Middle frontal gyrus (tissue), 1 donor: ENCODE measurements around the gene ATXN7L3.
"Not testable (repeated sequence)": the region's sequence is repeated elsewhere in the genome, so short reads cannot be mapped to it uniquely, and the experiment has no call there.

Source experiments
- DNase-seq: peaks from one replicate; pipeline ENCODE4 v3.0.0-alpha.2; 2015; ENCODE audit warnings: low spot score; ENCODE audit errors: extremely low spot score

ATXN7L3 gene

DNA sequence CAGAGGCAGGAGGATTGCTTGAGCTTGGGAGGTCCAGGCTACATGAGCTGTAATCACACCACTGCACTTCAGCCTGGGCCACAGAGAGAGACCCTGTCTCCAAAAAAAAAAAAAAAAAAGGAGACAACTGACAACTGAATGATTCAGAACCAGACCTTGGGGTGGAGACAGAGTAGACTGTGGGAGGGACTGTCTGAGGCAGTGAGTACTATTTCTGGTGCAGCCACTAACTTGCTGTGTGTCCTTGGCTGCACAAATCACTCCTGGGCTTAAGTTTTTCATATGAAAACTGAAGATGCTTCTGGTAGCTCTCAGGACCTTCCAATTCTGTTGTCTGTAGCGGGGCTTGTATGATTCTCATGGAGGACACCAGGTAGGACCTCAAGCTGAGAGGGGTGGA lies 23.4 kb downstream of the ATXN7L3 start:
- DNase-seq = no peak

DNA sequence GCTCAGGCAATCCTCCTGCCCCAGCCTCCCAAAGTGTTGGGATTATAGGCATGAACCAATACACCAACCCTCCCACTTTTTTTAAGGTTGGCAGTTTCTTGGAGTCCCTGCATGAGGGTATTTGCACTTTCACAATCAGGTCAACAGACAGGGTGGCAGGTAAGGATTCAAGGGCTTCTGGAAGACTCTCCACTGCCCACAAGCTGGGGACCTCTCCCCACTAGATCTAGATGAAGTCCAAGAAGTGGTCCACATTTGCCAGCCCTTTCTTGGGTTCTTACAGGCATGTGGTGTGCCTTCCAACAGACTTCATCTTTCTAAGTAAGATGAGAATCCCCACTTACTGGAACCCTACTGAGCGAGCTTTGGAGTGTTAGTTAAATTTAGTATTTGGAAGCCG lies 25.3 kb downstream of the ATXN7L3 start:
- no peak for DNase-seq

- DNase-seq = no peak
Observed at GRCh38 chr17:44171931-44172455, 27.7 kb downstream of the ATXN7L3 start.

DNA sequence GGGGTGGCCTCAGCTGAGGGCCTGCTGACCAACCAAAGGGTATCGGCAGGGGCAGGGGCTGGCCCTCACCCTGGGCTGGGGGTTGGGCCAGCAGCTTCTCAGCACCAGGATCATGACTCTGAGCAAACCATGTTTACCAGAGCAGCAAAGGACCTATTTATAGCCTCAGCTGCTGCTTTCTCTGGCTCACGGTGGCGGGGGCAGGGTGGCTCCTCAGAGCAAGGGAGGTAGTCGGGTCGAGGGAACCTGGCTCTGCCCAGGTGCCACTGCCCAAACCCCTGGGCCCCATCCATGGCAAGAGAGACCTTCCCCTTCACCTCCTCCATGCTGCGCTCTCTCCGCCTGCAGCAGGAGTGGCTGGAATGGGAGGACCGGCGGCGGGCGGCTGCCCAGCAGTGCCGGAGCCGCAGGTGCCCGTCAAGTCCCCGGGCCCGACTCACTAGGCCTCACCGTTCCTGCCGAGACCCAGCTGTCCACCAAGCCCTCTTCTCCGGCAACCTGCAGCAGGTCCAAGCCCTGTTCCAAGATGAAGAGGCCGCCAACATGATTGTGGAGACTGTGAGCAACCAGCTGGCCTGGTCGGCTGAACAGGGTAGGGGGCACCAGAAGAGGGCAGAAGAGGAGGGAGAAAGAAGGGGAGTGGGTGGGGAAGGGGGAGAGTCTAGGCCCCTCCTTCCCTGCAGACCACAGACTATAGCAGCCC lies 29.0 kb downstream of the ATXN7L3 start, which contains the start of gene ASB16:
TSS of gene ASB16 (plus strand) at position 206 of the 703 bp plus-strand sequence. CDS start at position 292, 86 bp downstream.
- DNase-seq = no peak

GRCh38 chr17:44170135-44170498 lies 29.6 kb downstream of the ATXN7L3 start:
- DNase-seq = no peak

DNA sequence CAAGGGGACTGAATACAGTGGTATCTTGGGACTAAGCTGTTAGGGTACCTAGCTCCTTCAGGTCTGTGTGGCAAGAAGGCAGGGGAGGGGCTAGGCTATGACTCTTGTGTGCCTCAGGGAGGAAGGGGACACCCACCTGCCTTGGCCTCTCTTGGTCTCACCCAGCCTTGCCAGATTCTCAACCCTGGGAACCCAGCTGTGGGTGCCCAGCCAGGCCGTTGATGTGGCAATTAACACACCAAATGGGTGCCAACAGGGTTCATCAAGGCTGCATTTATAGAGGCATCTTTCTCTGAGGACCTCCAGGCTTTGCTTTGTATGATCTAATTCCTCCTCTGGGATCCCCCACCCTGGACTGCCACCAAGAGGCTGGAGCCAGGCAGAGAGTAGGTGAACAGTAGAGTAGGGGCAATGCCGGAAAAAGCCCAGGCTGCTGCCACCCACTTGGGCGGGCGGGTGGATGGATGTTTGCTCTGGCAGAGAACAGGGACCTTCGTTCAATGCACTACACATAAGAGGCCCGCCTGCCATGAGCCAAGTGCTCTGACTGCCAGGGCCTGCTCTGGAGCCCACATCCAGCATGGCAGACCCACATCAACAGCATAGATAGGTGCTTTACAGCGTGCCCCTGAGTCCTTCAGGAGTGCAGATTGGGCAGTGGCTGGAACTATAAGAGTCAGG lies 32.4 kb downstream of the ATXN7L3 start:
- DNase-seq = no peak

DNA sequence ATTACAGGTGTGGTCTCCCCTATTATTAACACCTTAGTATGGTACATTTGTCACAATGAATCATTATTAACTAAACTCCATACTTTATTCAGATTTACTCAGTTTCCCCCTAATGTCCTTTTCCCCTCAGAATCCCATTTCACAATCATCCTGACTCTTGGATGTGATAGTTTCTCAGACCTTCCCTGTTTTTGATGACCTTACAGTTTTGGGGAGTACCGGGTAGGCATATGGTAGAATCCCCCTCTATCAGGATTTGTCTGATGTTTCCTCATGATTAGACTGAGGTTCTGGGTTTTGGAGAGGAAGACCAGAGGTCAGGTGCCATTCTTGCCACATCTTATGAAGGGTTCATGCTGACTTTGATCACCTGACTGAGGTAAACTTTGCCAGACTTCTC lies 35.2 kb downstream of the ATXN7L3 start:
- no peak for DNase-seq

- DNase-seq = no peak
Observed at GRCh38 chr17:44159519-44160210, 40.0 kb downstream of the ATXN7L3 start.

DNA sequence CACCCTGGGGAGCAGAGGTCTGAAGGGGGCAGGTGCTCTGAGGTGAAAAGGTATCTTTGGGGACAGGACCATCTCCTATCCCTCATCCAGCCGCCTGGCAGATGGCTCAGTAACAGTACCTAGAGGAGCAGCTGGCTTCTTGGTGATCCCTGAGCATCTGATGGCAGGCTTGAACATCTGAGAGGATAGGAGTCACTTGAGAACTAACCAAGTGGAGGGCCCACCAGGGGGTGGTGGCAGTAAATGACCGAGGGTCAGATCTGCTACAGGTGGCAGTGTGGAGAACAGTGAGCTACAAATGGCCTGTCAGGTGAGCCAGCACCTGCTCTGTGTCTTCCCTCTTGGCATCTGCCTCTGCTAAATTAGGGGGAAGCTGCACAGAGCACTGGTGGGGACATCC lies 44.2 kb downstream of the ATXN7L3 start:
- DNase-seq = no peak

DNA sequence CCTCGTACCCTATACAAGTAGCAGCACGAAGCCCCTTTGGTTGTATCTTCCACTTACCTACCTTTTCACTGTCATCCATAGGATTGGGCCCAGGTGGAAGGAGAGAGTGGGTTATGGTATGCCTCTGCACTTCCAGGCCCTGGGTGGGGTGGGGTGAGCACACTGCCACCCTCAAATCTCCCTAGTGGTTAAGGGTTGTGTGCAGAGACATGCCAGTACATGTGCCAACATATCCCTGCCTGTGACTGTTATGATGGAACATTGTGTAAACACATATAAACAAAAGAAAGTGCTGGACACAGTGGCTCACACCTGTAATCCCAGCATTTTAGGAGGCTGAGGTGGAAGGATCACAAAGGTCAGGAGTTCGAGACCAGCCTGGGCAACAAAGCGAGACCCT lies 46.8 kb downstream of the ATXN7L3 start:
- DNase-seq = no peak

DNA sequence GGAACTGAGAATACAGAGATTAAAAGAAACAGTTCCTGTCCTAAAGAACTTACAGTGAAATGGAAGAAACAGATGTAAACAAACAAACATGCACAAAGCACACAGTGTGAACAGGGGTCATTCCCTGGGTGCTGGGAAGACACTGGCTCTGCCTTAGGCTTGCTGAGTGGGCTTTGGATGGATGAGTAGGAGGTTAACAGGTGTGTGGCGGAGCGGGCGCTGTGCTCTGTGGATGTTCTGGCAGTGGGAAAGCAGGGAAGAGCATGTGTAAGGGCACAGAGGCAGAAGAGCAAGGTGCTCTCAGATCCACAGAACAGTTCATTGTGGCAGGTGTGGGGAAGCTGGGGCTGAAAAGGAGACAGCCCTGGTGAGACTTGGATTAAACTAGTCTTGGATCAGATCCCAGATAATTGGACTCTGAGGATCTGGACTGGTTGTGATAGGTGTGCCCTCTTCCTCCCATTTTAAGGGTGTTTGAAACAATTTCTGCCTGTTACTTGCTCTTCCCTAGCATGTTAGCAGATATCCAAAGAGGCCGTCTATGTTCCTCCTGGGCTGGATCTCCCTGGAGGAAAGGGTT lies 49.8 kb downstream of the ATXN7L3 start:
- no peak for DNase-seq

DNA sequence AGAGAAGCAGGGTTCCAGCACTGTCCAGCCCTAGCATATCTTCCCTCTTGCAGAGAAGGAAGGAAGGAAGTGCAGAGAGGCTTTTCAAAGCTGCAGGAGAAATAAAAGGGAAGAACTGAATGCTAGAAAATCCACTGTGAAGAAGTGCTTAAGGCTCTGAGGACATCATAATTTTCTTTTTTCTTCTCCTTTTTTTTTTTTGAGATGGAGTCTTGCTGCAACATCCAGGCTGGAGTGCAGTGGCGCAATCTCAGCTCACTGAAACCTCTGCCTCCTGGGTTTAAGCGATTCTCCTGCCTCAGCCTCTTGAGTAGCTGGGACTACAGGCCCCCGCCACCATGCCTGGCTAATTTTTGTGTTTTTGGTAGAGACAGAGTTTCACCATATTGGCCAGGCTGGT lies 50.6 kb downstream of the ATXN7L3 start:
- not testable (repeated sequence) for DNase-seq

DNA sequence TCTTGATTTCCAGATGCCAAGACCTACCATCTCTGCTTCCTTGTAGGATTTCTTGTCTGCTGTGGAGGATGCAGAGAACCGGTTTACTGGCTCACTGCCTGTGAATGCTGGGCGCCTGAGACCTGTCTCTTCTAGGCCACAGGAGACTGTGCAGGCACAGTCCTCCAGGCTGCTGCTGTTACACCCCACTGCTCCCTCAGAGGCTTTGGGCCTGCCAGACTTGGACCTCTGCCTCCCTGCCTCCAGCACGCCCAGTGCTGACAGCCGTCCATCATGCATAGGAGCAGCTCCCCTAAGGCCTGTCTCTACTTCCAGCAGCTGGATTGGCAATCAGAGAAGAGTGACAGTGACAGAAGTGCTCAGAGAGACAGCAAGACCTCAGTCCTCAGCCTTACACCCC lies 51.9 kb downstream of the ATXN7L3 start:
- no peak for DNase-seq

DNA sequence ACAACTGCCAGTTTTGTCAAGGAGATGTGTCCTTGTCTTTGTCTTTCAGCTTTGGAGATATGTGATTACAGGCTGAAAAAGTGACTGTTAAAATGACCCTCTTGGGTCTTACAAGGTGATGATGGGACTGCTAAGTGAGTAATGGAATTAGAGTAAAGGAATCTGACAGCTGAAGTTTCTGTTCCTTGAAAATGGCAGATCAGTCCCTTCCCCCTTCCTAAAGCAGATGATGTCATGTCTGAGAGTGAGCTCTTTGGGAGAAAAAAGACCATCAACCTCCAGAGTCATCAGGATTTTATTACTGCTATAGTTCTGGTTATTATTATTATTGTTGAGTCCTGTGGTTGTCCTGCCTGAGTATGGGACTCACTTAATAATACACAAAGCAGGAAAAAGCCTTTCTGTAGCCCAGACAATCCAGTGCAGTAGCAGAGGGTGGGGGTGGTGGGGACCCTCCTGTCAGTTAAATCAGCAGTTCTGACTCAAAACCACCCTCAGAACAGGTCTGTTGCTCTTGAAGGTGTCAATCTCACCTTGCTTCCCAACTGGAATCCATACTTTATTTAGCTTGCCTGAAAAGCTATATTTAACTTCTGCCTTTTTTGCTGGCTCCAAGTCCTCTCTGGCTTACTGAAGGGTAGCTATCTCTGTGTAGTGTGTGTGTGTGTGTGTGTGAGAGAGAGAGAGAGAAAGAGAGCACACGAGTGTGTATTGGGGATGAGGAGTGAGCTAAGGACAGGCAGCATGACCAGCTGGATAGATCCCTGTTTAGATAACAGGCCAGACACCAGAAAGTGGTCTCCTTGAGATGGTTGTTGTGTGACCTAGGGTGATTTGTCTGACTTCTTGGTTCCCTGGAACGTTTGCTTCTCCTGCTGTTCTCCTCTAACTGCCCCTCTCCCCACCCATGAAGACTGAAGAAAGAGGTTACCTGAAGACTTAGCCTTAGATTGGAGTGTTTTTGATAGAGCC lies 53.0 kb downstream of the ATXN7L3 start:
- no peak for DNase-seq

DNA sequence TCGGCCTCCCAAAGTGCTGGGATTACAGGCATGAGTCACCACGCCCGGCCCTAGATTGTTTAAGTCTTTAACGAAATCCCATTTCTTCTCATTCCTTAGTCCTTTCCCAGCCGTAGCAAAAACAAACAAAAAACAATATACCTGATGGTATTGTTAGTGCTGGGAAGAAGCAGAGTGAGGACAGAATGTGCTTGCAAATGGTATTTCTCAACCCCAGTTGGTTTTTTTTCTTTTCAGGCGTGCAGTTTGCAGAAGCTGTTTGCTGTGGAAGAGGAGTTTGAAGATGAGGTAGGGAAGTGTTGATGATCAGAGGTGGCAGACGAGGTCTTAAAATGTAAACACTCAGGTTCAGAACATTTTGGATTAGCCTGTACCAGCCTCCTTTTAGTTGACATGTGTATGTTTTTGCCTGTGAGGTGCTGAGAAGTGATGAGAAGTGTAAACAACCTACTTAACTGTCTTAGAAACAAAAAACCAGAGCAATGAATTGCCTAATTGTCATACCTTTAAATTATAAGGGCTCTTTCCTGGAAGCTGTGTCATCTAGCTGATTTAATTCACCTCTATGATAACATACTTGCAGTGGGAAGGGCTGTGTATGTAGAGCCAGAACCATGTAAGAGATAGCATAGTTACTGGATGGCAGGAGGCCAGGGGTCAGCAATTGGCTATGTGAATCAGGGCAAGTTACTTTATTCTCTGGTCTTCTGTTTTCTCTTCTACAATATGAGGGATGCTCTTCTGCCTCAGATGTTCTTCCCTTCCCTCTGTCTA lies 54.5 kb downstream of the ATXN7L3 start:
- no peak for DNase-seq

DNA sequence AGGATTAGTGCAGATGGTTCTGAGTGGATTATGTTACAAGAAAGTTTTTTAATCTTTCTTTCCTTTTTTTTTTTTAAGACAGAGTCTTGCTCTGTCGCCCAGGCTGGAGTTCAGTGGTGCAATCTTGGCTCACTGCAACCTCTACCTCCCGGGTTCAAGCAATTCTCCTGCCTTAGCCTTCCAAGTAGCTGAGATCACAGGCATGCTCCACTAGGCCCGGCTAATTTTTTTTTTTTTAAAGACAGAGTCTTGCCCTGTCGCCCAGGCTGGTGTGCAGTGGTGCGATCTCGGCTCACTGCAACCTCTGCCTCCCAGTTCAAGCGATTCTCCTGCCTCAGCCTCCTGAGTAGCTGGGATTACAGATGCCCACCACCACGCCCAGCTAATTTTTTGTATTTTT lies 55.8 kb downstream of the ATXN7L3 start:
- DNase-seq = not testable (repeated sequence)
